ENCODE data around the gene NOXO1. TPM values are rescaled to one million over a fixed set of nuclear protein-coding genes. Genes with fewer than 3 reads are reported as not detected.

NOXO1 gene
- total and polyA plus RNA-seq, 9 of the 15 experiments (the other 6 are each of a cell fraction or from before 2014, with no cell fraction given): not detected

DNA sequence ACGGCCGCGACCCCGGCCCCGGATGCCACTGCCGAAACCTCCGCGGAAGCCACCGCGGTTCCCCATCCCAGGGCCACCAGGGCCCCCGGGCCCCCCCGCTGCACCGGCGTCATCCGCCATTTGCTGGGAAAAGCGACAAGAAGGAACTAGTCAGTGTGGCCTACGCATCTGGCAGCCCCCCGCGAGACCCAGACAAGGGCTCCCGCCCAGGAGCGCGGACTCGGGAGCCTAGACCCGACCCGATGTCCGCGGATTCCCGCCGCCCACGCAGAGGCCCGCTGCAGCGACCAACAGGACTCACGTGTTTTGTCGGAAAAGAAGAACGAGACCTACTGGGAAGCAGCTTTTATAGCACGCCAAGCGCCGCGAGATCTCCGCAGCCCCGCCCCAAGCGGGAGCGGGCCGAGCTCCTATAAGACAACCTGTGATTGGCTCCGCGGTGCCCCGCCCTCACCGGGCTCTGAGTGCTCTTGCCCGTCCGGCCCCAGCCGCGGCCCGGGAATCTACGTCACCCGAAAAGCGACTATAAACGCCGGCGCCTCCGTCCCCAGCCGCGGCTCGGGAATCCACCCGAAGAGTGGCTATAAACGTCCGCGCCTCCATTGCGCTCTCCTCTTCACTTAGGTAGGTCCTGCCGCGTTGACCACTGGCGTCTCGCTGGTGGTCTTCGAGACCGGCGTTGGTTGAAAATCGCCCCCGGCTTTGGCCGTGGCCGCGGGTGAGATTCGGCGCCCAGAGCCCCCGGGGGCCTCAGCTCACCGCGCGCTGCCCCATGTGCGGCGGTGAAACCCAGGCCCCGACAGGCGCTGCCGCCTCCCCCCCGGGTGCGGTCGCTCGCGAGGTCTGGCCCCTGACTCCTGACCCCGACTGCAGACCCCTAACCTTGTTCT, 16.5 kb downstream of the NOXO1 start, which contains the start of gene RPS2 (continued):
- no peak for TF ChIP-seq MTF1 (CRISPR knock-in tag; IDR thresholded peaks at IDR 0.05; ENCODE audit: borderline replicate concordance)
- peak; percentile 85; the same call in 1 of the 2 replicates for TF ChIP-seq THAP7 (CRISPR knock-in tag; IDR thresholded peaks at IDR 0.05)
- TF ChIP-seq ARID1B (IDR thresholded peaks at IDR 0.05): peak; percentile 41; the same call in 1 of the 2 replicates
- TF ChIP-seq ZEB2 (IDR thresholded peaks at IDR 0.05): no peak
- peak in 1 of 2 experiments; percentile 67; a peak in 1 of 4 replicates for TF ChIP-seq TEAD1 (CRISPR knock-in tag; IDR thresholded peaks at IDR 0.05)
- no peak for TF ChIP-seq CEBPG (CRISPR knock-in tag; IDR thresholded peaks at IDR 0.05)
- TF ChIP-seq CEBPG (tag; conservative IDR thresholded peaks at IDR 0.05 in 1 of 2, IDR thresholded peaks at IDR 0.05 in 1 of 2): no peak
- TF ChIP-seq EP300 (IDR thresholded peaks at IDR 0.05; ENCODE audit: low read length): no peak
- no peak for TF ChIP-seq NUFIP1 (IDR thresholded peaks at IDR 0.05; ENCODE audit: partially characterized antibody)
- no peak for TF ChIP-seq KLF16 (IDR thresholded peaks at IDR 0.05)
- TF ChIP-seq RNF219 (CRISPR knock-in tag; IDR thresholded peaks at IDR 0.05): no peak
- TF ChIP-seq FOSL1 (tag; conservative IDR thresholded peaks at IDR 0.05): no peak; the same call in 1 of the 2 replicates
- TF ChIP-seq RUNX1 (IDR thresholded peaks at IDR 0.05; ENCODE audit: low read depth): no peak
- peak; percentile 36; the same call in 1 of the 2 replicates for TF ChIP-seq BCOR (IDR thresholded peaks at IDR 0.05)
- no peak for TF ChIP-seq ZNF507 (tag; conservative IDR thresholded peaks at IDR 0.05)
- TF ChIP-seq GTF2F1 (IDR thresholded peaks at IDR 0.05; ENCODE audit: low read depth, low read length): peak; percentile 97
- TF ChIP-seq SAFB2 (IDR thresholded peaks at IDR 0.05; ENCODE audit: borderline replicate concordance, low read depth, low read length, severe bottlenecking): no peak
- TF ChIP-seq, protein P1, sequence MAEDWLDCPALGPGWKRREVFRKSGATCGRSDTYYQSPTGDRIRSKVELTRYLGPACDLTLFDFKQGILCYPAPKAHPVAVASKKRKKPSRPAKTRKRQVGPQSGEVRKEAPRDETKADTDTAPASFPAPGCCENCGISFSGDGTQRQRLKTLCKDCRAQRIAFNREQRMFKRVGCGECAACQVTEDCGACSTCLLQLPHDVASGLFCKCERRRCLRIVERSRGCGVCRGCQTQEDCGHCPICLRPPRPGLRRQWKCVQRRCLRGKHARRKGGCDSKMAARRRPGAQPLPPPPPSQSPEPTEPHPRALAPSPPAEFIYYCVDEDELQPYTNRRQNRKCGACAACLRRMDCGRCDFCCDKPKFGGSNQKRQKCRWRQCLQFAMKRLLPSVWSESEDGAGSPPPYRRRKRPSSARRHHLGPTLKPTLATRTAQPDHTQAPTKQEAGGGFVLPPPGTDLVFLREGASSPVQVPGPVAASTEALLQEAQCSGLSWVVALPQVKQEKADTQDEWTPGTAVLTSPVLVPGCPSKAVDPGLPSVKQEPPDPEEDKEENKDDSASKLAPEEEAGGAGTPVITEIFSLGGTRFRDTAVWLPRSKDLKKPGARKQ (CRISPR knock-in tag; IDR thresholded peaks at IDR 0.05): no peak
- TF ChIP-seq BRF1 (IDR thresholded peaks at IDR 0.05; ENCODE audit: borderline replicate concordance, extremely low read depth, insufficient read length): no peak
- TF ChIP-seq EHMT2 (IDR thresholded peaks at IDR 0.05): no peak
- no peak for TF ChIP-seq FOXJ3 (CRISPR knock-in tag; IDR thresholded peaks at IDR 0.05)
- TF ChIP-seq KLF13 (tag; IDR thresholded peaks at IDR 0.05; ENCODE audit: borderline replicate concordance, low read depth): peak; percentile 70; the same call in 1 of the 2 replicates
- 0 out of 2 replicates have a peak, but pooled peaks have one; percentile 33 for TF ChIP-seq FOXJ2 (tag; IDR thresholded peaks at IDR 0.05)
- no peak for TF ChIP-seq ZNF311 (CRISPR knock-in tag; IDR thresholded peaks at IDR 0.05)
- 0 out of 4 replicates have a peak, but pooled peaks of 1 of the 2 experiments have one; percentile 37 for TF ChIP-seq SRF (CRISPR knock-in tag; IDR thresholded peaks at IDR 0.05)

Data from K562 (cell line).